HCT116 (cell line): ENCODE measurements around the gene AP3D1.

ENCODE experiments used
- CEBPB ChIP-seq: IDR thresholded peaks from 2 replicates; pipeline ENCODE4 v1.6.1; 2012; ENCODE audit warnings: low read depth
- EZH2phosphoT487 ChIP-seq: fragments of 200-600 bp; IDR thresholded peaks from 2 replicates; pipeline ENCODE4 v1.6.1; 2018; ENCODE audit warnings: antibody characterized with exemption, borderline replicate concordance
- FOSL1 ChIP-seq: IDR thresholded peaks from 2 replicates; pipeline ENCODE4 v1.6.1; 2012; ENCODE audit warnings: low read depth
- JUND ChIP-seq: IDR thresholded peaks from 2 replicates; pipeline ENCODE4 v1.6.1; 2012
- POLR2A ChIP-seq: IDR thresholded peaks from 2 replicates; pipeline ENCODE4 v1.7.0; 2011; ENCODE audit warnings: borderline replicate concordance; ENCODE audit not compliant: insufficient read depth, insufficient read length; ENCODE audit errors: extremely low read depth
- POLR2AphosphoS5 ChIP-seq: IDR thresholded peaks from 2 replicates; pipeline ENCODE4 v1.6.1; 2011; ENCODE audit warnings: mild to moderate bottlenecking, low read depth, low read length, moderate library complexity
- RAD21 ChIP-seq: IDR thresholded peaks from 2 replicates; pipeline ENCODE4 v1.6.1; 2012; ENCODE audit warnings: low read depth, mild to moderate bottlenecking
- SP1 ChIP-seq: IDR thresholded peaks from 2 replicates; pipeline ENCODE4 v1.6.1; 2012; ENCODE audit warnings: low read depth
- TCF7L2 ChIP-seq: IDR thresholded peaks from 2 replicates; pipeline ENCODE4 v1.7.0; 2011; ENCODE audit warnings: borderline replicate concordance, inconsistent platforms; ENCODE audit not compliant: insufficient read depth, insufficient read length; ENCODE audit errors: extremely low read depth
- ZNF274 ChIP-seq: fragments of 200-500 bp; sonication (Bioruptor generic); IDR thresholded peaks from 2 replicates; pipeline ENCODE4 v1.6.1; 2014; ENCODE audit warnings: mild to moderate bottlenecking, low read depth, low read length, inconsistent platforms
- TF ChIP-seq, protein P1 (sequence below), 3 experiments: fragments of 200-600 bp in 1 of 3; sonication (generic) in 1 of 3; IDR thresholded peaks in 2 of 3; conservative IDR thresholded peaks in 1 of 3; 2 replicates each; pipeline ENCODE4 v1.5.1; 2012 to 2017; ENCODE audit warnings: low read depth in 2 of 3, low read length in 2 of 3, antibody characterized with exemption in 1 of 3, borderline replicate concordance in 1 of 3, control low read depth in 1 of 3, mild to moderate bottlenecking in 1 of 3, mixed read lengths in 1 of 3, mixed run types in 1 of 3, moderate library complexity in 1 of 3; ENCODE audit not compliant: insufficient read depth in 1 of 3
- TF ChIP-seq, protein P2 (sequence below): IDR thresholded peaks from 2 replicates; pipeline ENCODE4 v1.6.1; 2012
- TF ChIP-seq, protein P3 (sequence below): IDR thresholded peaks from 2 replicates; pipeline ENCODE4 v1.6.1; 2012; ENCODE audit warnings: low read depth

DNA sequence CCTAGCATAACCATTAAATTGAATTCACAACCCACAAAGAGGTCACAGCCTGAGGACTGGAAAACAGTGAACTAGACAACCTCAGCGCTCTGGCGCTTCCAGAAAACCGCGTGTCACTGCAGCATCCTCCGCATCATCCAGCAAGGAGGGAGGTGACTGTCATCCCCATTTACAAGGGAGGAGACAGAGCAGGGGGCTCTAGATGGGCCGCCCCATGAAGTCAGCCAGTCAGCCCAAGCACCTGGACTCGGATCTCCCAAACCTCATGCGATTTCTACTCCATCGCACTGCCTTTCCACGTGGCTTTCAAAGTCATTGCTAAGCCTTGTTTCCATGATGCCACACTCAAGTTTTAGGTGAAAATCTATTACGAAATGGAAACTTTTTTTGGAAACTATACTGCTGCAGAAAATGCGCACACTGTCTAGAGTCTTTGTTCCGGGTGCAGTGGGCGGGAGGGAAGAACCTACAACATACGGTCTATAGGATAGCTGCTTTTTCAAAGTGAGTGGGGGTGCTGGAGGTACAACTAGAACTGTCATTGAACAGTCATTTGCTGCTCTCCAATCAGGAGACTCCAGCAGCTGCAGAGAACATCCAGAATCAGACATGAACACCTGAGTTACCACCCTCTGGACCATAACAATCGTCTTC, 2.8 kb downstream of the AP3D1 start:
- TF ChIP-seq, protein P1, sequence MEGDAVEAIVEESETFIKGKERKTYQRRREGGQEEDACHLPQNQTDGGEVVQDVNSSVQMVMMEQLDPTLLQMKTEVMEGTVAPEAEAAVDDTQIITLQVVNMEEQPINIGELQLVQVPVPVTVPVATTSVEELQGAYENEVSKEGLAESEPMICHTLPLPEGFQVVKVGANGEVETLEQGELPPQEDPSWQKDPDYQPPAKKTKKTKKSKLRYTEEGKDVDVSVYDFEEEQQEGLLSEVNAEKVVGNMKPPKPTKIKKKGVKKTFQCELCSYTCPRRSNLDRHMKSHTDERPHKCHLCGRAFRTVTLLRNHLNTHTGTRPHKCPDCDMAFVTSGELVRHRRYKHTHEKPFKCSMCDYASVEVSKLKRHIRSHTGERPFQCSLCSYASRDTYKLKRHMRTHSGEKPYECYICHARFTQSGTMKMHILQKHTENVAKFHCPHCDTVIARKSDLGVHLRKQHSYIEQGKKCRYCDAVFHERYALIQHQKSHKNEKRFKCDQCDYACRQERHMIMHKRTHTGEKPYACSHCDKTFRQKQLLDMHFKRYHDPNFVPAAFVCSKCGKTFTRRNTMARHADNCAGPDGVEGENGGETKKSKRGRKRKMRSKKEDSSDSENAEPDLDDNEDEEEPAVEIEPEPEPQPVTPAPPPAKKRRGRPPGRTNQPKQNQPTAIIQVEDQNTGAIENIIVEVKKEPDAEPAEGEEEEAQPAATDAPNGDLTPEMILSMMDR (IDR thresholded peaks at IDR 0.05 in 2 of 3, conservative IDR thresholded peaks at IDR 0.05 in 1 of 3; ENCODE audit: borderline replicate concordance in 1 of 3, insufficient read depth in 1 of 3, low read depth in 2 of 3, low read length in 2 of 3) = no peak
- TF ChIP-seq ZNF274 (no peak), POLR2A (no peak), POLR2AphosphoS5 (no peak), JUND (no peak), FOSL1 (no peak), SP1 (no peak), CEBPB (no peak), TCF7L2 (no peak), EZH2phosphoT487 (no peak), RAD21 (no peak)
- TF ChIP-seq, protein P2, sequence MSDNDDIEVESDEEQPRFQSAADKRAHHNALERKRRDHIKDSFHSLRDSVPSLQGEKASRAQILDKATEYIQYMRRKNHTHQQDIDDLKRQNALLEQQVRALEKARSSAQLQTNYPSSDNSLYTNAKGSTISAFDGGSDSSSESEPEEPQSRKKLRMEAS = no peak
- TF ChIP-seq, protein P3, sequence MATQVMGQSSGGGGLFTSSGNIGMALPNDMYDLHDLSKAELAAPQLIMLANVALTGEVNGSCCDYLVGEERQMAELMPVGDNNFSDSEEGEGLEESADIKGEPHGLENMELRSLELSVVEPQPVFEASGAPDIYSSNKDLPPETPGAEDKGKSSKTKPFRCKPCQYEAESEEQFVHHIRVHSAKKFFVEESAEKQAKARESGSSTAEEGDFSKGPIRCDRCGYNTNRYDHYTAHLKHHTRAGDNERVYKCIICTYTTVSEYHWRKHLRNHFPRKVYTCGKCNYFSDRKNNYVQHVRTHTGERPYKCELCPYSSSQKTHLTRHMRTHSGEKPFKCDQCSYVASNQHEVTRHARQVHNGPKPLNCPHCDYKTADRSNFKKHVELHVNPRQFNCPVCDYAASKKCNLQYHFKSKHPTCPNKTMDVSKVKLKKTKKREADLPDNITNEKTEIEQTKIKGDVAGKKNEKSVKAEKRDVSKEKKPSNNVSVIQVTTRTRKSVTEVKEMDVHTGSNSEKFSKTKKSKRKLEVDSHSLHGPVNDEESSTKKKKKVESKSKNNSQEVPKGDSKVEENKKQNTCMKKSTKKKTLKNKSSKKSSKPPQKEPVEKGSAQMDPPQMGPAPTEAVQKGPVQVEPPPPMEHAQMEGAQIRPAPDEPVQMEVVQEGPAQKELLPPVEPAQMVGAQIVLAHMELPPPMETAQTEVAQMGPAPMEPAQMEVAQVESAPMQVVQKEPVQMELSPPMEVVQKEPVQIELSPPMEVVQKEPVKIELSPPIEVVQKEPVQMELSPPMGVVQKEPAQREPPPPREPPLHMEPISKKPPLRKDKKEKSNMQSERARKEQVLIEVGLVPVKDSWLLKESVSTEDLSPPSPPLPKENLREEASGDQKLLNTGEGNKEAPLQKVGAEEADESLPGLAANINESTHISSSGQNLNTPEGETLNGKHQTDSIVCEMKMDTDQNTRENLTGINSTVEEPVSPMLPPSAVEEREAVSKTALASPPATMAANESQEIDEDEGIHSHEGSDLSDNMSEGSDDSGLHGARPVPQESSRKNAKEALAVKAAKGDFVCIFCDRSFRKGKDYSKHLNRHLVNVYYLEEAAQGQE = no peak
